GF-D8 (cell line): ENCODE results near the gene KNDC1.

ENCODE experiments used
- DNase-seq: peaks from one replicate; lab custom pipeline; 2025; lab: John Stamatoyannopoulos, UW

KNDC1 gene

GRCh38 chr10:133206356-133207040 lies 46.5 kb downstream of the KNDC1 start:
- DNase-seq, result no peak

DNA sequence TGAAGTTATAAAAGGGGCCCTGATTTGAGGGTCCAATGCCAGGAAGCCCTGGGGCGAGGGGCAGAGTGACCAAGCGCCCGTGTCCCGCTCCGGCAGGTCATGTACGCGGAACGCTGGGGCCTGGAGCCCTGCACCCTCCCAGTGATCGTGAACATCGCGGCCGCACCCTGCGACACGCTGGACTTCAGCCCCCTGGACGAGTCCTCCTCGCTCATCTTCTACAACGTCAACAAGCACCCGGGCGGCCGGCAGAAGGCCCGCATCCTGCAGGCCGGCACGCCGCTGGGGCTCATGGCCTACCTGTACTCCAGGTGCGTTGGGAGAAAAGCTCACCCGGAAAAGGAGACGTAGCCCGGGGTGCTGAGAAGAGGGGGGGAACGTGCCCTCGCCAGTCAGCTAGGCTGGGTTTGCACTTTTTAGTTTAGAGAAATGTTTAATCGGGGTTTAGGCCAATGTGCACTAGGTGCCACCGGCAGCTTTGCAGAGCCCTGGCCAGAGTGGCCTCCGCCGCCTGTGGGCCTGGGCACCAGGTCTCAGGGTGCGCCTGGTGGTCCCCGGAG lies 47.1 kb downstream of the KNDC1 start:
- no peak for DNase-seq

DNA sequence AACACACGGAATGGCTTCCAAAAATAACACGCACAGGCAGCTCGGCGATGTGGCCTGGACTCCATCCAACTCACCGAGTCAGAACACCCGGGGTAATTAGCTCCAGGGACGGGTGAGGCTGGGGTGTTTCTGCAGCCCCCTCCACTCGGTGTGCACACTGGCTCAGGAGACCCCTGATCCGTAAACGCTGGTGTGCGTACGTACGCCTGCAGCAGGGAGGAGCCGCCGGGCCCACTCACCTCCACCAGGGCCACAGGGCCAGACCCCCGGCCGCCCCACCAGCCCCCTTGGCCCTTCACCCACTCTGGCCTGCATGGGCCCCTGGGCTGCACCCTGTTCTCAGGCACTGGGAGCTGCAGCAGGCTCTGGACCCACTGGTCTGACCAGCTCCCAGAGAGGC lies 47.6 kb downstream of the KNDC1 start:
- no peak for DNase-seq

DNA sequence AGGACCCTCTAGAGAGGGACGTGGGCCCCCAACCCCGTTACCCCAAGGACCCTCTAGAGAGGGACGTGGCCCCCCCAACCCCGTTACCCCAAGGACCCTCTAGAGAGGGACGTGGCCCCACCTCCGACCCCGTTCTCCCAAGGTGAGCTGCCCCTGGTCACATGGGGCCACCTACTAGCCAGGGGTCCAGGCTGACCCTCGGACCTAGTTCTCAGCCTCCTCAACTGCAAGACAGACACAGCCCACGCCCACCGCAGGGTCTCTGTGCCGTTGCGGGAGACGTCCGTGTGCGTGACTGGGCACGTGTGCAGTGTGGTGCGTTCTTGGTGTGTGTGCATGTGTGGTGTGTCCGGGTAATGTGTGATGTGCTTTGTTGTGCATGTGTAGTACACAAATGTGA lies 48.4 kb downstream of the KNDC1 start:
- DNase-seq, result no peak

GRCh38 chr10:133209117-133209516 lies 49.1 kb downstream of the KNDC1 start:
- DNase-seq, result no peak

DNA sequence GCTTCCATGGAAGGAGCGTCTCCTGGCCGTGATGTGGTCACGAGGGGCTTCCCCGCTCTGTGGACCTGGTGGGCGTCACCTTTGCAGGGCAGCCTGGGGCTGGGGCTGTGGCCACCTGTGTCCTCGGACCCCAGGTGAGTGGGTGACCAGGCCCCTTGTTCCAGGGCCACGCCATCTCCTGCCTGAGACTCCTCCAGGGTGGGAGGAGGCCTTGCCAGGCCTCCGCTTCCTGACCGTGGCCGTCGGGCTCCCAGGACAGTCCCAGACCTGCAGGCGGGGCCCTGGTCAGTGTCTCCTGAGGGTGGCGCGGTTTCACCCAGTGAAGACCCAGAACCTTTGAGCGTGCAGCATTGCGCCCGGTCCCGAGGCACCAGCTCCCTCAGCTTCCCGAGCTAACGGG lies 49.6 kb downstream of the KNDC1 start:
- DNase-seq, result no peak

- DNase-seq, result no peak
Measured at GRCh38 chr10:133210398-133211140, 50.5 kb downstream of the KNDC1 start.

DNA sequence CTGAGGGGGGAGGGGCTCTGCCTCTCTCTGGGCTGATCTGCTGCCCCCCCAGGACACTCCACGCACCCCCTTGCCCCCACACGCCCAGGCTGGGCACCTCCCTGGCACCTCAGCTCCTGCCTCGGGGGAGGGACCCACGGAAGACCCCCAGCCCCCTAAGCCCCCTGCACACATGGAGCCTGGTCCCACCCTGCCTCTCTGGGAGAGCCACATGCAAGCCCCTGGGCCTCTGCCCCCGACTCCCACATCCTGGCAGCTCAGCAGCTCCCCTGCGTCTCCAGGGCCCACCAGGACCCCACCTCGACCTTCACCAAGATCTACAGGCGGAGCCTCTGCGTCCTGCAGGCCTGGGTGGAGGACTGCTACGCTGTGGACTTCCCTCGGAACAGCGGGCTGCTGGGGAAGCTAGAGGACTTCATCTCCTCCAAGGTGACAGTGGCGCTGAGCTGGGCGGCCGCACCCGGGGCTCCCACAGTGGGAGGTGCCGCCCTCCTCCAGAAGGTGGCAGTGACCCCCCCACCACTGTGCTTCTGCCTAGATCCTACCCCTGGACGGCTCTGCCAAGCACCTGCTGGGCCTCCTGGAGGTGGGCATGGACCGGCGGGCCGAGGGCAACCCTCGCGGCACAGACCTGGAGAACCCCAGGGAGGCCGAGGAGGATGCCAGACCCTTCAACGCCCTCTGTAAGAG lies 51.3 kb downstream of the KNDC1 start:
- no peak for DNase-seq

- no peak for DNase-seq
Measured at GRCh38 chr10:133211959-133212852, 52.2 kb downstream of the KNDC1 start.

- DNase-seq, result no peak
Measured at GRCh38 chr10:133212853-133213494, 53.0 kb downstream of the KNDC1 start.

DNA sequence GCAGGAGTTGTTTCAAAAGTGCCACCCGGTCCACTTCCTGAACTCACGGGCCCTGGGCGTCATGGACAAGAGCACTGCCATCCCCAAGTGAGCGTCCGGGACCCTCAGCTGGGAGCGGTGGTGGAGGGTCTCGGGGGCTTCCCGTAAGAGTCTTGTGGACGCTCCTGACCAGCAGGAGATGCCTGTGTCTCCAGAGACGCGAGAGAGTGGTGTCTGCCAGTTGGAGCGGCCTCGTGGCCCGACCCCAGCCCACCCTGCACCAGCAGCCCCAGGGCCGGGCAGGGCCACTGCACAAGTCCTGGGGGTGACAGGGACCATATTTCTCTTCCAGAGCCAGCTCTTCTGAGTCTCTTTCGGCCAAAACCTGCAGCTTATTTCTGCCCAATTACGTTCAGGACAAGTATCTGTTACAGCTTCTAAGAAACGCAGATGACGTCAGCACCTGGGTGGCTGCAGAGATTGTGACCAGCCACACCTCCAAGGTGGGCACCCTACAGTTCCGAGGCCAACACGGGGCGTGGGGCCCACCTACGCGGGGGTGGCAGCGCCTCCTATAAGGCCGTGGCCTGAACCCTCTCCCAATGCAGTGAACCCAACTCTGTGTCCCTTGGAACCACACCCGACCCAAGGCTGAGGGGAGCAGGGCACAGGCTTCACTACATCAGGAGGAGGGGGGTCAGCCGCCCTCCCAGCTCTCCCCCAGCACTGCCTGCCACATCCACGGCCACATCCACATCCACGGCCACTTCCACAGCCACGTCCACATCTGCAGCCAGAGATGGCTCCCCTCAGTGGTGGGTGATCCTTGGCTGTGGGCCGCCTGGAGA lies 53.8 kb downstream of the KNDC1 start:
- no peak for DNase-seq

- no peak for DNase-seq
Measured at GRCh38 chr10:133214468-133215410, 54.7 kb downstream of the KNDC1 start.

DNA sequence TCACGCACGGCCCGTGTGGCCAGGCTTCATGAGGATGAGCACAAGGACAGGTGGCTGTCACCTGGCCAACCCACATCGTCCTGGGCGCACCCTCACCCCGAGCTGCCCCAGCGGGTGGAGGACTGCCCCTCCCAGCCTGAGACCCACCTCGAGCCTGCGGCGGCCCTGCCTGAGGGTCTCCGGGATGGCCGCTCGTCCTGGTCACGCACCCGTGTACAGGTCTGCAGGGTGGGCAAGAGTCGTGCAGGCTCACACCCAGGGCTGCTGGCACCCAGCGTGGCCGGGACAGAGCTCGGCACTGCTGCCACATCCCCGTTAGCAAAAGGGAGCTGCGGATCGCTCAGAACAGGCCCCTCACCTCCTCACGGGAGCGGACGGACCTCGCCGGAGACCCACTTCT lies 55.6 kb downstream of the KNDC1 start:
- no peak for DNase-seq

- no peak for DNase-seq
Measured at GRCh38 chr10:133216776-133217175, 56.8 kb downstream of the KNDC1 start.

GRCh38 chr10:133217800-133218589 lies 58.0 kb downstream of the KNDC1 start:
- DNase-seq, result no peak

DNA sequence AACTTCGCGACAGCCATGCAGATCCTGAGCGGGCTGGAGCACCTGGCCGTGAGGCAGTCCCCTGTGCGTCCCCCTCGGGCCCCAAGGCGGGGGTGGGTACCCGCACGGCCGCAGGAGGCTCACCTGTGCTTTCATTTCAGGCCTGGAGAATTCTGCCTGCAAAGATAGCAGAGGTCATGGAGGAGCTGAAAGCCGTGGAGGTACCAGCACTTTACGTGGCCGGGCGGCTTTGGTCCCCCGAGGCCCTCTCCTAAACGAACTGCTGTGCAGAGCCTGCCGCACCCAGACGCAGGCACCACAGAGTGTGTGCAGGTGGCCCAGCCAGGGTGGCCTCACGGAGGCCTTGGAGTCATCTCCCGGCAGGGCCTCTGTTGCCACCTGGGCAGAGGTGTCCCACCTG lies 58.9 kb downstream of the KNDC1 start:
- no peak for DNase-seq

- no peak for DNase-seq
Measured at GRCh38 chr10:133219782-133220181, 59.8 kb downstream of the KNDC1 start.

DNA sequence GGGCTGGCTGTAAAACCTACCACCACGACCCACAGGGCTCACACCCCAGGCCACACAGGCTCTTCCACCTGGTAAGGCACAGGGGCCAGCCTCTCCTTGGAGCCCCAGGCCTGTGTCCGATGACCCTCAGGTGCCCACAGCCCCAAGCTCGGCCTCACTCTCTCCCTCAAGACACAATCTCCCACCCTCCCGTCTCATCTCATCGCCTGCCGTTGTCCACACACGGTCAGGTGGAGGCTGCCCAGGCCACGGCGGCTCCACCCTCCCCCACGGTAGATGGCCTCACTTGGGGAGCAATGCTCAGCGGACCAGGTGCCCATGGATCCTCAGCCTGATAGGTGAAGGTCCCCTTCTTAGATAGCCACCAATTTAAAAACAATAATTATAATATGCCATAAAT lies 61.3 kb downstream of the KNDC1 start:
- DNase-seq, result no peak
